Skeletal muscle tissue (tissue), 4 donors: ENCODE results near the gene PKP1. TPM values are rescaled to one million over a fixed set of nuclear protein-coding genes. Genes with fewer than 3 reads are reported as not detected.

Experiments used
- H3K27ac ChIP-seq: one replicate; pipeline ENCODE4 v1.7.0; 2013; ENCODE audit warnings: mild to moderate bottlenecking, low read depth, low read length, inconsistent platforms
- H3K27me3 ChIP-seq, 3 donors: one replicate each; pipeline ENCODE4 v1.7.0; 2013; ENCODE audit warnings: low read length in 3 of 3; ENCODE audit not compliant: control insufficient read depth in 3 of 3, insufficient read depth in 3 of 3
- H3K36me3 ChIP-seq, 3 donors: one replicate each; pipeline ENCODE4 v1.7.0; 2013; ENCODE audit warnings: low read length in 3 of 3; ENCODE audit not compliant: control insufficient read depth in 3 of 3, insufficient read depth in 3 of 3
- H3K4me1 ChIP-seq, 3 donors: one replicate each; pipeline ENCODE4 v1.7.0; 2013; ENCODE audit warnings: low read length in 3 of 3, mild to moderate bottlenecking in 3 of 3; ENCODE audit not compliant: control insufficient read depth in 3 of 3, insufficient read depth in 3 of 3
- H3K4me3 ChIP-seq, 3 donors: one replicate each; pipeline ENCODE4 v1.7.0; 2013; ENCODE audit warnings: low read length in 3 of 3
- H3K9ac ChIP-seq, 3 donors: one replicate each; pipeline ENCODE4 v1.7.0; 2013; ENCODE audit warnings: low read length in 3 of 3, mild to moderate bottlenecking in 3 of 3, moderate library complexity in 2 of 3, low read depth in 1 of 3
- H3K9me3 ChIP-seq, 3 donors: one replicate each; pipeline ENCODE4 v1.7.0; 2013; ENCODE audit warnings: low read length in 3 of 3; ENCODE audit not compliant: control insufficient read depth in 3 of 3
- total RNA-seq: library from RNA; depleted of rRNA; stranded (reverse); fragments of >200 nt; gene quantifications from one replicate; pipeline ENCODE4 v1.2.3, GENCODE V29; 2014
- donor health status: Osteomylitis.

The PKP1 gene
- total RNA-seq, 1 donor from 2014 or later: 3.7 TPM

- Histone ChIP-seq H3K36me3 (no peaks in the 10 kb centered on the region), H3K9me3 (no peaks in the 10 kb centered on the region), H3K27me3 (peaks cover 6 to 19% (median 11%) of the 10 kb centered on the region in 3 donors), H3K4me1 (peaks cover 16 to 35% (median 17%) of the 10 kb centered on the region in 3 donors), H3K9ac (no peak overlapping the region), H3K4me3 (no peak overlapping the region), H3K27ac (no peak overlapping the region)
Observed at GRCh38 chr1:201312298-201312697, 29.0 kb downstream of the PKP1 start.

GRCh38 chr1:201313086-201313485, 29.8 kb downstream of the PKP1 start:
- H3K36me3 ChIP-seq: no peaks in the 10 kb centered on the region
- no peak overlapping the region for H3K27ac ChIP-seq
- H3K4me3 ChIP-seq: no peak overlapping the region
- H3K4me1 ChIP-seq: peaks cover 16 to 31% (median 17%) of the 10 kb centered on the region in 3 donors
- H3K27me3 ChIP-seq: peaks cover 6 to 24% (median 13%) of the 10 kb centered on the region in 3 donors
- no peak overlapping the region for H3K9ac ChIP-seq
- no peaks in the 10 kb centered on the region for H3K9me3 ChIP-seq

GRCh38 chr1:201316556-201316955, 33.2 kb downstream of the PKP1 start:
- H3K27ac ChIP-seq: no peak overlapping the region
- H3K27me3 ChIP-seq: peaks cover 0 to 24% (median 7%) of the 10 kb centered on the region in 3 donors
- H3K9ac ChIP-seq: no peak overlapping the region
- peaks cover 0 to 3% (median 0%) of the 10 kb centered on the region in 3 donors for H3K36me3 ChIP-seq
- no peaks in the 10 kb centered on the region for H3K9me3 ChIP-seq
- no peak overlapping the region for H3K4me3 ChIP-seq
- peaks cover 0 to 2% (median 0%) of the 10 kb centered on the region in 3 donors for H3K4me1 ChIP-seq

- no peak overlapping the region for H3K27ac ChIP-seq
- no peak overlapping the region for H3K4me3 ChIP-seq
- no peak overlapping the region for H3K9ac ChIP-seq
- H3K36me3 ChIP-seq: peaks cover 0 to 4% (median 0%) of the 10 kb centered on the region in 3 donors
- H3K4me1 ChIP-seq: no peaks in the 10 kb centered on the region
- H3K9me3 ChIP-seq: no peaks in the 10 kb centered on the region
- peaks cover 0 to 18% (median 7%) of the 10 kb centered on the region in 3 donors for H3K27me3 ChIP-seq
Observed at GRCh38 chr1:201317551-201317950, 34.2 kb downstream of the PKP1 start.

- Histone ChIP-seq H3K4me3 (no peak overlapping the region), H3K27me3 (peaks cover 0 to 10% (median 4%) of the 10 kb centered on the region in 3 donors), H3K9me3 (no peaks in the 10 kb centered on the region), H3K36me3 (peaks cover 0 to 6% (median 0%) of the 10 kb centered on the region in 3 donors), H3K4me1 (no peaks in the 10 kb centered on the region), H3K9ac (no peak overlapping the region), H3K27ac (no peak overlapping the region)
Observed at GRCh38 chr1:201318504-201319340, 35.4 kb downstream of the PKP1 start.

- no peak overlapping the region for H3K27ac ChIP-seq
Observed at GRCh38 chr1:201319631-201320030, 36.3 kb downstream of the PKP1 start.

GRCh38 chr1:201320168-201320788, 37.0 kb downstream of the PKP1 start:
- H3K4me1 ChIP-seq: no peaks in the 10 kb centered on the region
- no peak overlapping the region for H3K4me3 ChIP-seq
- H3K27me3 ChIP-seq: peaks cover 0 to 10% (median 4%) of the 10 kb centered on the region in 3 donors
- no peaks in the 10 kb centered on the region for H3K9me3 ChIP-seq
- H3K27ac ChIP-seq: no peak overlapping the region
- peaks cover 0 to 6% (median 0%) of the 10 kb centered on the region in 3 donors for H3K36me3 ChIP-seq
- H3K9ac ChIP-seq: no peak overlapping the region

More at GRCh38 chr1:201319631-201320030, 36.3 kb downstream of the PKP1 start:
- Histone ChIP-seq H3K4me1 (no peaks in the 10 kb centered on the region), H3K9me3 (no peaks in the 10 kb centered on the region), H3K4me3 (no peak overlapping the region), H3K9ac (no peak overlapping the region), H3K36me3 (peaks cover 0 to 6% (median 0%) of the 10 kb centered on the region in 3 donors), H3K27me3 (peaks cover 0 to 10% (median 4%) of the 10 kb centered on the region in 3 donors)

- no peak overlapping the region for H3K9ac ChIP-seq
- H3K27me3 ChIP-seq: peaks cover 0 to 10% (median 2%) of the 10 kb centered on the region in 3 donors
- no peaks in the 10 kb centered on the region for H3K9me3 ChIP-seq
- no peaks in the 10 kb centered on the region for H3K4me1 ChIP-seq
- H3K36me3 ChIP-seq: peaks cover 0 to 6% (median 0%) of the 10 kb centered on the region in 3 donors
- H3K27ac ChIP-seq: no peak overlapping the region
- H3K4me3 ChIP-seq: no peak overlapping the region
Observed at GRCh38 chr1:201321826-201322390, 38.6 kb downstream of the PKP1 start.

- H3K36me3 ChIP-seq: peaks cover 0 to 6% (median 0%) of the 10 kb centered on the region in 3 donors
- H3K9me3 ChIP-seq: no peaks in the 10 kb centered on the region
- H3K27ac ChIP-seq: no peak overlapping the region
- no peaks in the 10 kb centered on the region for H3K4me1 ChIP-seq
- H3K9ac ChIP-seq: no peak overlapping the region
- peaks cover 0 to 5% (median 0%) of the 10 kb centered on the region in 3 donors for H3K27me3 ChIP-seq
- H3K4me3 ChIP-seq: no peak overlapping the region
Observed at GRCh38 chr1:201322653-201323510, 39.6 kb downstream of the PKP1 start.
